Measurements from ENCODE around the gene BICD1. TPM values are rescaled to one million over a fixed set of nuclear protein-coding genes. Genes with fewer than 3 reads are reported as not detected.
A peak's percentile ranks its signal among the peaks of the same experiment; 100 is the strongest.
"Not testable (repeated sequence)": the region's sequence is repeated elsewhere in the genome, so short reads cannot be mapped to it uniquely, and the experiment has no call there.

Gene BICD1
- polyA plus RNA-seq, 2 donors = 1.7 to 2.0 TPM

GRCh38 chr12:32099275-32099674 is 7.4 kb upstream of the BICD1 start:
- not testable (repeated sequence) for H3K4me3 ChIP-seq (ENCODE audit: low read depth in 1 of 2, low read length in 2 of 2); H3K4me1 ChIP-seq (ENCODE audit: control insufficient read depth in 2 of 2, insufficient read depth in 2 of 2, low read length in 1 of 2); H3K27ac ChIP-seq (ENCODE audit: low read depth in 2 of 2, low read length in 1 of 2); H3K9me3 ChIP-seq (ENCODE audit: control insufficient read depth in 2 of 2, insufficient read depth in 1 of 2, low read depth in 1 of 2, low read length in 1 of 2); H3K27me3 ChIP-seq (ENCODE audit: control insufficient read depth in 1 of 2, insufficient read depth in 2 of 2, low read length in 2 of 2); H3K36me3 ChIP-seq (ENCODE audit: control insufficient read depth in 2 of 2, insufficient read depth in 2 of 2, low read length in 1 of 2)
- no CpG with 5 or more reads among the region's 1 CpG for WGBS, 2 donors

- H3K36me3 ChIP-seq (ENCODE audit: control insufficient read depth in 2 of 2, insufficient read depth in 2 of 2, low read length in 1 of 2) = no peaks in the 10 kb centered on the region
- H3K4me3 ChIP-seq (ENCODE audit: low read depth in 1 of 2, low read length in 2 of 2) = no peak overlapping the region
- H3K27ac ChIP-seq (ENCODE audit: low read depth in 2 of 2, low read length in 1 of 2) = no peak overlapping the region
- no peaks in the 10 kb centered on the region for H3K9me3 ChIP-seq (ENCODE audit: control insufficient read depth in 2 of 2, insufficient read depth in 1 of 2, low read depth in 1 of 2, low read length in 1 of 2)
- no peaks in the 10 kb centered on the region for H3K27me3 ChIP-seq (ENCODE audit: control insufficient read depth in 1 of 2, insufficient read depth in 2 of 2, low read length in 2 of 2)
- whole genome bisulfite sequencing, 2 donors = 82 to 94% methylated on average over 4 of the region's 4 CpGs
- no peaks in the 10 kb centered on the region for H3K4me1 ChIP-seq (ENCODE audit: control insufficient read depth in 2 of 2, insufficient read depth in 2 of 2, low read length in 1 of 2)
Measured at GRCh38 chr12:32100361-32100760, 6.3 kb upstream of the BICD1 start.

- H3K36me3 ChIP-seq (ENCODE audit: control insufficient read depth in 2 of 2, insufficient read depth in 2 of 2, low read length in 1 of 2) = no peaks in the 10 kb centered on the region
- no peaks in the 10 kb centered on the region for H3K27me3 ChIP-seq (ENCODE audit: control insufficient read depth in 1 of 2, insufficient read depth in 2 of 2, low read length in 2 of 2)
- no peak overlapping the region for H3K27ac ChIP-seq (ENCODE audit: low read depth in 2 of 2, low read length in 1 of 2)
- H3K4me3 ChIP-seq (ENCODE audit: low read depth in 1 of 2, low read length in 2 of 2) = no peak overlapping the region
- H3K4me1 ChIP-seq (ENCODE audit: control insufficient read depth in 2 of 2, insufficient read depth in 2 of 2, low read length in 1 of 2) = no peaks in the 10 kb centered on the region
- no peaks in the 10 kb centered on the region for H3K9me3 ChIP-seq (ENCODE audit: control insufficient read depth in 2 of 2, insufficient read depth in 1 of 2, low read depth in 1 of 2, low read length in 1 of 2)
- 75 to 96% methylated on average over 5 of the region's 5 CpGs for WGBS, 2 donors
Measured at GRCh38 chr12:32100888-32101287, 5.8 kb upstream of the BICD1 start.

- 84 to 92% methylated on average over 3 of the region's 3 CpGs for WGBS, 2 donors
- H3K4me3 ChIP-seq (ENCODE audit: low read depth in 1 of 2, low read length in 2 of 2) = no peak overlapping the region
Measured at GRCh38 chr12:32102234-32102633, 4.4 kb upstream of the BICD1 start.

GRCh38 chr12:32104572-32105355 is 1.9 kb upstream of the BICD1 start:
- no peaks in the 10 kb centered on the region for H3K36me3 ChIP-seq (ENCODE audit: control insufficient read depth in 2 of 2, insufficient read depth in 2 of 2, low read length in 1 of 2)
- 76 to 77% methylated on average over 11 of the region's 11 CpGs for WGBS, 2 donors
- H3K27ac ChIP-seq (ENCODE audit: low read depth in 2 of 2, low read length in 1 of 2) = no peak overlapping the region
- no peaks in the 10 kb centered on the region for H3K27me3 ChIP-seq (ENCODE audit: control insufficient read depth in 1 of 2, insufficient read depth in 2 of 2, low read length in 2 of 2)
- no peak overlapping the region for H3K4me3 ChIP-seq (ENCODE audit: low read depth in 1 of 2, low read length in 2 of 2)
- H3K4me1 ChIP-seq (ENCODE audit: control insufficient read depth in 2 of 2, insufficient read depth in 2 of 2, low read length in 1 of 2) = peaks cover 0 to 3% of the 10 kb centered on the region in 2 donors
- H3K9me3 ChIP-seq (ENCODE audit: control insufficient read depth in 2 of 2, insufficient read depth in 1 of 2, low read depth in 1 of 2, low read length in 1 of 2) = no peaks in the 10 kb centered on the region

More at GRCh38 chr12:32102234-32102633, 4.4 kb upstream of the BICD1 start:
- peaks cover 0 to 3% of the 10 kb centered on the region in 2 donors for H3K4me1 ChIP-seq (ENCODE audit: control insufficient read depth in 2 of 2, insufficient read depth in 2 of 2, low read length in 1 of 2)
- H3K27ac ChIP-seq (ENCODE audit: low read depth in 2 of 2, low read length in 1 of 2) = no peak overlapping the region
- no peaks in the 10 kb centered on the region for H3K9me3 ChIP-seq (ENCODE audit: control insufficient read depth in 2 of 2, insufficient read depth in 1 of 2, low read depth in 1 of 2, low read length in 1 of 2)
- no peaks in the 10 kb centered on the region for H3K36me3 ChIP-seq (ENCODE audit: control insufficient read depth in 2 of 2, insufficient read depth in 2 of 2, low read length in 1 of 2)
- H3K27me3 ChIP-seq (ENCODE audit: control insufficient read depth in 1 of 2, insufficient read depth in 2 of 2, low read length in 2 of 2) = no peaks in the 10 kb centered on the region

GRCh38 chr12:32105986-32106516 is 596 bp upstream of the BICD1 start:
- Histone ChIP-seq H3K36me3 (ENCODE audit: control insufficient read depth in 2 of 2, insufficient read depth in 2 of 2, low read length in 1 of 2) (no peaks in the 10 kb centered on the region), H3K4me1 (ENCODE audit: control insufficient read depth in 2 of 2, insufficient read depth in 2 of 2, low read length in 1 of 2) (peaks cover 0 to 3% of the 10 kb centered on the region in 2 donors), H3K4me3 (ENCODE audit: low read depth in 1 of 2, low read length in 2 of 2) (peak overlapping the region; percentile 68 to 80), H3K27ac (ENCODE audit: low read depth in 2 of 2, low read length in 1 of 2) (peak overlapping the region; percentile 71 to 75), H3K9me3 (ENCODE audit: control insufficient read depth in 2 of 2, insufficient read depth in 1 of 2, low read depth in 1 of 2, low read length in 1 of 2) (no peaks in the 10 kb centered on the region), H3K27me3 (ENCODE audit: control insufficient read depth in 1 of 2, insufficient read depth in 2 of 2, low read length in 2 of 2) (no peaks in the 10 kb centered on the region)
- WGBS, 2 donors = 12 to 18% methylated on average over 24 of the region's 24 CpGs

GRCh38 chr12:32107359-32108267 is 966 bp downstream of the BICD1 start:
- H3K9me3 ChIP-seq (ENCODE audit: control insufficient read depth in 2 of 2, insufficient read depth in 1 of 2, low read depth in 1 of 2, low read length in 1 of 2) = no peaks in the 10 kb centered on the region
- peak overlapping the region; percentile 72 to 83 for H3K27ac ChIP-seq (ENCODE audit: low read depth in 2 of 2, low read length in 1 of 2)
- whole genome bisulfite sequencing, 2 donors = 14 to 15% methylated on average over 14 of the region's 14 CpGs
- H3K4me3 ChIP-seq (ENCODE audit: low read depth in 1 of 2, low read length in 2 of 2) = peak overlapping the region; percentile 68 to 80
- peaks cover 0 to 3% of the 10 kb centered on the region in 2 donors for H3K4me1 ChIP-seq (ENCODE audit: control insufficient read depth in 2 of 2, insufficient read depth in 2 of 2, low read length in 1 of 2)
- H3K27me3 ChIP-seq (ENCODE audit: control insufficient read depth in 1 of 2, insufficient read depth in 2 of 2, low read length in 2 of 2) = no peaks in the 10 kb centered on the region
- H3K36me3 ChIP-seq (ENCODE audit: control insufficient read depth in 2 of 2, insufficient read depth in 2 of 2, low read length in 1 of 2) = no peaks in the 10 kb centered on the region

GRCh38 chr12:32108787-32109186 is 2.1 kb downstream of the BICD1 start:
- no peaks in the 10 kb centered on the region for H3K9me3 ChIP-seq (ENCODE audit: control insufficient read depth in 2 of 2, insufficient read depth in 1 of 2, low read depth in 1 of 2, low read length in 1 of 2)
- H3K36me3 ChIP-seq (ENCODE audit: control insufficient read depth in 2 of 2, insufficient read depth in 2 of 2, low read length in 1 of 2) = no peaks in the 10 kb centered on the region
- no peaks in the 10 kb centered on the region for H3K27me3 ChIP-seq (ENCODE audit: control insufficient read depth in 1 of 2, insufficient read depth in 2 of 2, low read length in 2 of 2)
- peaks cover 0 to 3% of the 10 kb centered on the region in 2 donors for H3K4me1 ChIP-seq (ENCODE audit: control insufficient read depth in 2 of 2, insufficient read depth in 2 of 2, low read length in 1 of 2)
- H3K27ac ChIP-seq (ENCODE audit: low read depth in 2 of 2, low read length in 1 of 2) = no peak overlapping the region
- H3K4me3 ChIP-seq (ENCODE audit: low read depth in 1 of 2, low read length in 2 of 2) = no peak overlapping the region

GRCh38 chr12:32110417-32110816 is 3.8 kb downstream of the BICD1 start:
- H3K4me1 ChIP-seq (ENCODE audit: control insufficient read depth in 2 of 2, insufficient read depth in 2 of 2, low read length in 1 of 2) = peaks cover 0 to 3% of the 10 kb centered on the region in 2 donors
- H3K27ac ChIP-seq (ENCODE audit: low read depth in 2 of 2, low read length in 1 of 2) = no peak overlapping the region
- H3K9me3 ChIP-seq (ENCODE audit: control insufficient read depth in 2 of 2, insufficient read depth in 1 of 2, low read depth in 1 of 2, low read length in 1 of 2) = peaks cover 0 to 2% of the 10 kb centered on the region in 2 donors
- H3K36me3 ChIP-seq (ENCODE audit: control insufficient read depth in 2 of 2, insufficient read depth in 2 of 2, low read length in 1 of 2) = no peaks in the 10 kb centered on the region
- H3K4me3 ChIP-seq (ENCODE audit: low read depth in 1 of 2, low read length in 2 of 2) = no peak overlapping the region
- H3K27me3 ChIP-seq (ENCODE audit: control insufficient read depth in 1 of 2, insufficient read depth in 2 of 2, low read length in 2 of 2) = no peaks in the 10 kb centered on the region
- 93 to 95% methylated on average over 3 of the region's 3 CpGs for WGBS, 2 donors
